GM06990 (cell line): ENCODE data around the gene RXRA.
"Not testable (repeated sequence)": the region's sequence is repeated elsewhere in the genome, so short reads cannot be mapped to it uniquely, and the experiment has no call there.

Experiments
- DNase-seq: peaks from one replicate; pipeline ENCODE4 v3.0.0-alpha.2; 2011; ENCODE audit not compliant: insufficient read length; ENCODE audit errors: extremely low read depth
- H3K27me3 ChIP-seq: replicated peaks from 2 replicates; pipeline ENCODE4 v1.6.0; 2011; ENCODE audit warnings: low read length; ENCODE audit not compliant: control insufficient read depth, insufficient read depth
- H3K36me3 ChIP-seq: 2 replicates; pipeline ENCODE4 v1.5.1; 2011; ENCODE audit warnings: low read length; ENCODE audit not compliant: control insufficient read depth, insufficient read depth
- H3K4me3 ChIP-seq: replicated peaks from 2 replicates; pipeline ENCODE4 v1.5.1; 2011; ENCODE audit warnings: low read depth, mild to moderate bottlenecking, control low read depth, low read length
- CTCF ChIP-seq: IDR thresholded peaks from 2 replicates; pipeline ENCODE4 v1.5.1; 2011; ENCODE audit warnings: low read length, control low read depth, mild to moderate bottlenecking, inconsistent platforms; ENCODE audit not compliant: insufficient read depth, poor library complexity, severe bottlenecking

RXRA gene

GRCh38 chr9:134307674-134308638 is 18.3 kb upstream of the RXRA start:
- Histone ChIP-seq H3K27me3 (peaks cover 2% of the 10 kb centered on the region), H3K4me3 (no peak overlapping the region), H3K36me3 (no peaks in the 10 kb centered on the region)
- no peak for DNase-seq
- TF ChIP-seq CTCF = no peak

GRCh38 chr9:134308639-134309220 is 17.5 kb upstream of the RXRA start:
- not testable (repeated sequence) for DNase-seq, H3K4me3 ChIP-seq, H3K36me3 ChIP-seq, H3K27me3 ChIP-seq

- DNase-seq = no peak
- Histone ChIP-seq H3K36me3 (no peaks in the 10 kb centered on the region), H3K4me3 (no peak overlapping the region), H3K27me3 (peaks cover 1% of the 10 kb centered on the region)
- no peak for TF ChIP-seq CTCF
These were observed 12.8 kb upstream of the RXRA start for GRCh38 chr9:134313470-134313869.

- TF ChIP-seq CTCF = no peak
- Histone ChIP-seq H3K4me3 (no peak overlapping the region), H3K36me3 (no peaks in the 10 kb centered on the region), H3K27me3 (peaks cover 1% of the 10 kb centered on the region; the same call in 1 of the 2 replicates)
- no peak for DNase-seq
These were observed 12.0 kb upstream of the RXRA start for GRCh38 chr9:134314039-134314949.

GRCh38 chr9:134314950-134315715 is 11.1 kb upstream of the RXRA start:
- peaks cover 1% of the 10 kb centered on the region for H3K27me3 ChIP-seq
- no peak for DNase-seq
- no peak for TF ChIP-seq CTCF
- no peaks in the 10 kb centered on the region for H3K36me3 ChIP-seq
- H3K4me3 ChIP-seq = no peak overlapping the region
